HG02973 (cell line): ENCODE data around the gene FNDC11.
"Not testable (repeated sequence)": the region's sequence is repeated elsewhere in the genome, so short reads cannot be mapped to it uniquely, and the experiment has no call there.

ENCODE experiments used
- ATAC-seq: cut with Tn5 transposase; IDR thresholded peaks from one replicate; pipeline ENCODE4 v1.9.1; 2021; ENCODE audit warnings: moderate library complexity; ENCODE audit not compliant: unreplicated experiment

FNDC11 gene

GRCh38 chr20:63597651-63598478, 43.9 kb downstream of the FNDC11 start:
- no peak for ATAC-seq

- no peak for ATAC-seq
Observed at GRCh38 chr20:63598479-63599395, 44.8 kb downstream of the FNDC11 start.

- ATAC-seq = no peak
Observed at GRCh38 chr20:63599396-63600050, 45.6 kb downstream of the FNDC11 start.

- not testable (repeated sequence) for ATAC-seq
Observed at GRCh38 chr20:63601679-63602078, 47.7 kb downstream of the FNDC11 start.

- no peak for ATAC-seq
Observed at GRCh38 chr20:63602321-63602720, 48.4 kb downstream of the FNDC11 start.
